GM19239 (cell line): ENCODE results near the gene IFNL3.
"Not testable (repeated sequence)": the region's sequence is repeated elsewhere in the genome, so short reads cannot be mapped to it uniquely, and the experiment has no call there.

Experiments used
- DNase-seq: peaks from one replicate; pipeline ENCODE4 v3.0.0; 2011; ENCODE audit warnings: low spot score; ENCODE audit not compliant: insufficient read length
- FAIRE-seq: peaks from 2 replicates; lab custom pipeline; 2011; peaks lifted over from hg19 to GRCh38; lab: Jason Lieb, UNC

IFNL3 gene

DNA sequence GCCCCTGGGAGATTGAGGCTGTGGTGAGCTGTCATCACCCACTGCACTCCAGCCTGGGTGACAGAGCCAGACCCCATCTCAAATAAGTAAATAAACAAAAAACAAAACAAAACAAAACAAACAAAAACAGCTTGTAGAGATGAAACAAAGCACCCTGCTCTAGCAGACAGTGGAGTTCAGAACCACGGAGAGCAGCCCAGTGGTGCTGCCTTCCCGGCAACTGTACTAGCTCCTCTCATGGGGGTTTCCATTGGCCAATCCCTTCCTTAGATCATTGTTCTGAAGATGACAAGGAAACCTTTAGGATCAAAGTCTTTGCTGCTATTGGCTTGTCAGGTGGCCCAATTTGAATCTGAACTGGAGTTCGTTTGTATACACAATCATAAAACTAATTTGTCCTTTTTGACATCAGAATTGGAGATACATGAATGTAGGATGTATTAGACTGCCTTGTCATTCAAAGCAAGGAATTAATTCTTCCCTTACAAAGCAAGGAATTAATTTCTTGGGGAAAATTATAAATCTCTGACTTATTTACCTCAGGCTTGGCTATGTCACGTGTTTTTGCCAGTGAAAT, 21.0 kb downstream of the IFNL3 start:
- DNase-seq: no peak

GRCh38 chr19:39219108-39219507, 25.7 kb downstream of the IFNL3 start:
- DNase-seq, FAIRE-seq: not testable (repeated sequence)

More for the DNA sequence above, 21.0 kb downstream of the IFNL3 start:
- no peak for FAIRE-seq

DNA sequence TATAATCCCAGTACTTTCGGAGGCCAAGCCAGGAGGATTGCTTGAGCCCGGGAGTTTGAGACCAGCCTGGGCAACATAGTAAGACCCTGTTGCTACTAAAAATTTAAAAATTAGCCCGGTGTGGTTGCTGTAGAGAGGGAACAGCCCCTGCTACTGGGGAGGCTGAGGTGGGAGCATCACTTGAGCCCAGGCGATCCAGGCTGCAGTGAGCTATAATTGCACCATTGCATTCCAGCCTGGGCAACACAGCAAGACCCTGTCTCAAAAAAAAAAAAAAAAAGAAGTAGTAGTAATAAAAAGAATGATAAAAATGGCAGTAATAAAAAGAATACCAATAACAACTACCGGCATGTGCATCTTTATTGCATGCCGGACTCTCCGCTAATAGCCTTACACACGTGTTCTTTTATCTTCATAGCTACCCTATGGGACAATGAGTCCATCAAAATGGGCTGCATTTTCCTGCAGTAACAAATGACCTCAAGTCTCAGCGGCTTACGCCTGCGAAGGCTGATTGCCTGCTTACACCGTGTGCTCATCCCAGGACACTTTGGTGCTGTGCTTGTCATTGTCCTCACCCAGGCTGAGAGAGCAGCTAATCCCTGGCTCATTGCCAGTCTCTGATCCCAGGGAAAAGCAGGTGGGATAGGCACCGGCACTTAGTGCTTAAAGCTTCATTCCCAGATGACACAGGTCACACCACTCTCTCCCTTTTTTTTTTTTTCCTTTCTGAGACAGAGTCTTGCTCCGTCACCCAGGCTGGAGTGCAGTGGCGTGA, 26.4 kb downstream of the IFNL3 start:
- DNase-seq: no peak
- no peak for FAIRE-seq

GRCh38 chr19:39217094-39217493, 27.7 kb downstream of the IFNL3 start:
- FAIRE-seq: no peak
- no peak for DNase-seq

DNA sequence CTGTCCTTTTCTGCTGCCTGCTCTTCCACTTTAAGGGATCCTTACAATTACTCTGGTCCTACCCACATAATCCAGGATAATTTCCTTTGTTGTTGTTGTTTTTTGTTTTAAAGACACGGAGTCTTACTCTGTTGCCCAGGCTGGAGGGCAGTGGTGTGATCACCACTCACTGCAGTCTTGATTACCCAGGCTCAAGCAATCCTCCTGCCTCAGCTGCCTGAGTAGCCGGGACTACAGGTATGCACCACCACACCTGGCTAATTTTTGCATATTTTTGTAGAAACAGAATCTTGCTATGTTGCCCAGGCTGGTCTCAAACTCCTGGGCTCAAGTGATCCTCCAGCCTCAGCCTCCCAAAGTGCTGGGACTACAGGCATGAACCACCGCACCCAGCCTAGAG, 29.5 kb downstream of the IFNL3 start:
- FAIRE-seq, DNase-seq: not testable (repeated sequence)

DNA sequence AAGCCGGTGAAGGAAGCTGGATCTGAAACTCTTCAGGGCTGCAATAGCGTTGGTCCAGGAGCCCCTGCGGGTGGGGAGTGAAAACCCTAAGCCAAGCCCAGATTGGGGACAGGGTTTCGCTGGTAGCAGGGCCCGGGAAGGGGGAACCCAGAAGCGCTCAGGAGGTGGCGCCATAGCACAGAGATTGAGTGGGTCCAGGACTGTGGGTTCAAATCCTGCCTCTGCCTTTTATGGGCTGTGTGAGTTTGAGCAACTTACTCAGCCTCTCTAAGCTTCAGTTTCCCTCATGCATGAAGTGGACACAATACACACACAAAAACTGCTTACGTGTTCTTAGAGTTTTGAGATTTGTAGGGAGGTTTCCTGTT, 32.4 kb downstream of the IFNL3 start:
- FAIRE-seq (no peak), DNase-seq (no peak)

DNA sequence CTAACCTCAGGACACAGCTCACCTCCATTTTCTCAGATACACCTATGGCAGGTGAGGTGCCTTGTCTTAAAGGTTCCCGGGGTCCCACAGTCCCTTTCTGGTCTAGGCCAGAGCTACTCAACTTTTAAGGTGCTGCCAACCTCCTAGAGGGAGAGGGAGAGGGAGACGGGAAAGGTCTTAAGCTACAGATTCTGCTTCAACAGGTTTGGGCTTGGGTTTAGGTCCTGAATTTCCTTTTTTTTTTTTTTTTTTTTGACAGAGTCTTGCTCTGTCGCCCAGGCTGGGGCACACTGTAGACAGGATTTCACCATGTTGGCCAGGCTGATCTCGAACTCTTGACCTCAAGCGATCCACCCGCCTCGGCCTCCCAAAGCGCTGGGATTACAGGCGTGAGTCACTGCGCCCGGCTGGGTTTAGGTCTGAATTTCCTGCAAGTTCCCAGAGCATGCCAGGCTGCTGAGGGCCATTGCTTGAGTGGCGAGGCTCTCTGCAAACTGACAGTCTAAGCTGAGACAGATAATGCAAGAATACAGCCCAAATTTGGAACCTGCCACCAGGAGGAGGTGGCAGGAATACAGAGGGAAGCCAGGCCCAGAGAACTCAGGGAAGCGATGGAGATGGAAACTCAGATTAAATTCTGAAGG, 33.0 kb downstream of the IFNL3 start:
- FAIRE-seq (no peak), DNase-seq (no peak)

DNA sequence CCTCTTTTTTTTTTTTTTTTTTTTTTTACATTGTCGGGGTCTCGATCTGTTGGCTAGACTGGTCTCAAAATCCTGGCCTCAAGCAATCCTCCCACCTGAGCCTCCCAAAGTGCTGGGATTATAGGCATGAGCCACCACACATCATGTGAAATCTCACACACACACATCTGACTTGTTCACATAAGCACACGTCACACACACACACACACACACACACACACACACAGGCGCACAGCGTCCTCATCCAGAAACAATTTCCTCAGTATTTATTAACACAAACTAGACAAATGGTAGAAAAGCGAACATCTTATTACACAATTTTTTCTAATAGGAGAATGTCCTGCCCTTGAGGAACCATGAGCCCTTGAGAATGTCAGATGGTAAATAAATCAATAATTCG, 35.6 kb downstream of the IFNL3 start:
- no peak for FAIRE-seq
- DNase-seq: no peak

DNA sequence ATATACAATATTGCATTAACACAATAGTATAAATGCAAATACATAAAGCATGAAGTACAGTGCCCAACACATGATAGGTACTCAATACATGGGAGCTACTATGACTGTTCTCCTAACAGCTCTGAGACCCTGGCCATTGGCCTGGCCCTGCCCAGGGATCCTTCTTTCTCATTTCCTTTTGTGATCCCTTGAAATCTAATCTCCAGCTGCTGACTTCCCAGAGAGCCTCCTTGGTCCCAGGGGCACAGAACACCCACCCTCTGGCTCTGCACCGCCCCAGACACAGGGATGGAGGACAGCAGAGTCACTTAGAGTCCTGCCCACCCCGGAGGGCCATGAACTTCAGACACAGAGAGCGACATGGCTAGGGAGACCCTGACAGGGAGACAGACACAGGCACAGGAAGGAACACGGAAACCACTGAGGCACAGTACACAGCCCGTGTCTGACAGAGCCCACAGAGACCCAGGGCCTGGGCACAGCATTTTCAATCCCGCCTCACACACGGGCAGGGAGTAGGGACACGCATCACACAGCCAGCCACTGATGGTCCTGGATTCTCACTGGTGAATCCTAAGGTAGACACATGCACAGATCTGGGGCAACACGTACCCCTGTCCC, 36.5 kb downstream of the IFNL3 start:
- no peak for FAIRE-seq
- DNase-seq: no peak

DNA sequence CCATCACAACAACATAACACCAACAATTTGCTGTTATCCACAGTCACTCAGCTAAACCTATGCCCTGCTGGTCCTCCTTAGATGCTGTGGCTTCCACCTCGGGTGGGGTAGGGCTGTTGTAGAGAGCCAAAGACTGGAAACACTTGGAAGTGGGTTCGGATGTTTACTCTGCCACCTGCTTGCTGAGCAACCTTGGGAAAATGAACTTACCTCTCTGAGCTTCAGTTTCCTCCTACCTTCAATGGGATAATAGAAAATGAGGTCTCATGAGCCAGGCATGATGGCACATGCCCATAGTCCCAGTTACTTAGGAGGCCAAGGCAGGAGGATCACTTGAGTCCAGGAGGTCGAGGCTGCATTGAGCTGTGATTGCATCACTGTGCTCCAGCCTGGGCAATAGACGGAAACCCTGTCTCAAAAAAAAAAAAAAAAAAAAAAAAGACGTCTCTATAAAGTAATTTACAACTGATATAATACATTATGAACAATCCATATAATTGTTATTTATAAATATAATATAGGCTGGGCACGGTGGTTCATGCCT, 37.4 kb downstream of the IFNL3 start:
- DNase-seq (no peak), FAIRE-seq (no peak)

- FAIRE-seq: no peak
- no peak for DNase-seq
Measured at GRCh38 chr19:39206122-39206521, 38.7 kb downstream of the IFNL3 start.

GRCh38 chr19:39205449-39205764, 39.4 kb downstream of the IFNL3 start:
- DNase-seq: no peak
- no peak for FAIRE-seq

DNA sequence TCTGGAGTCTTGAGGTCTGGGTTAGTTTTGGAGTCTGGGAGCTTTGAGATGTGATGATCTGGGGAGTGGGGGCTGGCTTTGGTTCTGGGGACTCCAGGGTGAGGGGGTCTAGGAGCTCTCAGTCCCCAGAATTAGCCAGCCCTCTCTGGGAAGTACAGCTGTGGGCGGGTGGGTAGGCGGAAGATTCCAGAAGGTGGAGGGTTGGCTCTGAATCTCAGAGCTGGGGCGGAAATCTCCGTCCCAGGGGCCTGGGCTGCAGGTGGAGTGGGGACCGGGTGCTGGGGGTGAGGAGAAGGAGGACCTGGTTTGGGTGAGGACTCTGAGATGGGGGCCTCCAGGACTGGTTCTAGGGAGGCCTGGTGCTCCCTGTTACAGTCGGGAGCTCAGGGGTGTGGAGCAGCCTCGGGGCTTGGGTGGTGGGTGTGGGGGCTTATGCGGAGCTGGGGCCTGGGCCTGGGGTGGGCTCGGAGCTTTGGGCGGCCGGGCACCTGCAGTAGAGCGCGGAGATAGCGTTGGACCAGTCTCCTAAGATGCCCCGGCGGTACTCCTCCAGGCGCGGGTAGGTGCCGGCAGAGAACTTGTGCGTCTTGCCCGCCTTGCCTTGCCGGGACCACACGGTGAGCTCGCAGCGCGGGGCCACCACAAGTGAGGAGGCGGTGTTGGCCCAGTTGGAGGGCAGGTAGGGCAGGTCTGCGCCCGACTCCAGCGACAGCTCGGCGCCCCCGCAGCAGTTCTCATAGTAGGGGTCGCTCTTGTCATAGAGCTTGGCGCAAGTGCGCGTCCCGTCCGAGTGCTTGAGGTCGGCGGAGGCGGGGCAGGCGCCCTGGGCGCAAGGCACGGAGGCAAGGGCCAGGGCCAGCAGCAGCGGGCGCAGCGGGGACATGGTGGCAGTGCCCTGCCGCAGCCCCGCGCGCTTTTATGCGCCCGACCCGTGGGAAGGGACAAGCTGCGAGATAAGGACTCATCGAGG, 41.1 kb downstream of the IFNL3 start, which contains the start of gene SYCN:
Gene SYCN (minus strand): TSS at position 892 of the 970 bp plus-strand sequence. CDS start 9 bp downstream, at position 883.
- no peak for DNase-seq
- FAIRE-seq: no peak

DNA sequence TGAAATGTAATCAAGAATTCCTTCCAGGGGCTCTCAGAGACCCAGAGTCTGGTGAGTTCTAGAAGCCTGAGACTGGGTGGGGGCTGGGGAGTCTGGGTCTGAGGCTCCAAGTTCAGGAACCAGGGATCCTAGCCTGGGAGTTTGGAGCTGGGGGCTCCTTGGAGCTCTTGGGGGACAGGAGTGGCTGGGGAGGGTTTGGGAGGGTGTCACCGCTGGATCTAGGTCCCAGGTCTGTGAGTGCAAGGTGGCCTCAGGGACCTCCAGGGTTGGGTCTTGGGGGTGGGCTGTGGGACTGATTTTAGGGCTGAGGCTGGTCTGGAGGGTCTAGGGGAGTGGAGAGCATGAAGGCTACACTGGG, 41.8 kb downstream of the IFNL3 start:
- FAIRE-seq: no peak

DNA sequence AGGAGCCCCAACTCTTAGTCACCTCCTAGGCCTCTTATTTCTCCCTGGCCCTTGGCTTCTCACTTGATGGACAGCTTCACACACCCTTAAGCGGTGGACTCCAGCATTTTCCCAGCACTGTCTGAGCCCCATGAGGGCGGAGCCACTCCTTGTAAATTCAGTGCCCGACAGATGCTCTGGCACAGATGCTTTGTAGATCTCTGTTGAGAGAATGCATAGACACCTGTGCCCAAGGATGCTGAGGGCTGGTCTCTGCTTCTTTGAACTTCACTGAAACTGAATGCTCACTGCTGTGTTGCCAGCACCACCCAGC, 44.0 kb downstream of the IFNL3 start:
- no peak for FAIRE-seq
- DNase-seq: no peak

More for the DNA sequence above, 41.8 kb downstream of the IFNL3 start:
- no peak for DNase-seq

DNA sequence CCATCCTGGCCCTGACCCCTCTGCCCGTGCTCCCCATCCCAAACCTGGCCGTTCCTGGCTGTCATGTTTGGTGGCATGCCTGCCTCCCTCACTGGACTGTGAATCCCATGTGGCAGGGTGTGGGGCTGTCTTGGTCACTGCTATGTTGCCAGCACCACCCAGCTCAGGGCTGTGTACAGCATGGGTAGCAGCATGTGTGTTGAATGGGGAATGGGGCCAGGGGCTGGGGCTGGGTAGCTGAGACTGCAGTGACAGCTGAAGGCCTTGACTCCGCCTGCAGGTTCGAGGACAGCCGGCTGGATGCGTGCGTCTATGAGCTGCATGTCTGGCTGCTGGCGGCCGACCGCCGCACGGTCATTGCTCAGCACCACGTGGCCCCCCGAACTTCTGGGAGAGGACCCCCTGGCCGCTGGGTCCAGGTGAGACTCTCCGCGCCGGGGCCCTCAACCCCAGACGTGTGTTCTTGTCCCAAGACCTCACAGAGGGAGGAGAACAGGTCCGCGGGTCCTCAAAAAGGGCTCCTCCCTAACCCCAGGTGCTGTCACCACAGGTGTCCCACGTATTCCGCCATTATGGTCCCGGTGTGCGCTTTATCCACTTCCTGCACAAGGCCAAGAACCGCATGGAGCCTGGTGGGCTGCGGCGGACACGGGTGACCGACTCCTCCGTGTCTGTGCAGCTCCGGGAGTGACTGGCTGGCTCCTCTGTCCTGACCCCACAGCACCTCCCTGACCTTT, 44.6 kb downstream of the IFNL3 start:
- FAIRE-seq (no peak), DNase-seq (no peak)

DNA sequence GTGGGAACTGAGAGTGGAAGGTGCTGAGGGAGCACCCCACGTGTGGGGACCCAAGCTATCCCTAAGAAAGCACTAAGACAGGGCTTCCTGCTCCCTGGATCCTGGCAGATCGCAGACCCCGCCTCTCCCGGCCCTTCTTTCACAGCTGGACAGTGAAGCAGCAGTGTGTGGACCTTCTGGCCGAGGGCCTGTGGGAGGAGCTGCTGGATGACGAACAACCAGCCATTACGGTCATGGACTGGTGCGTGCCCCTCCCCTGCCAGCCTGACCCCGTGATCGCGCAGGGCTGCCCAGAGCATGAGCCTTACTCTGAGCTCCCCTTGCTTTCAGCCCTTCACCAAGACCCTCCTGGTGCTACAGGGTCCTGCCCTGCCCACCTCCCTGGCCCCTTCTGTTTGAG, 45.8 kb downstream of the IFNL3 start:
- DNase-seq (no peak), FAIRE-seq (no peak)

GRCh38 chr19:39197808-39198207, 47.0 kb downstream of the IFNL3 start:
- FAIRE-seq (no peak), DNase-seq (no peak)

DNA sequence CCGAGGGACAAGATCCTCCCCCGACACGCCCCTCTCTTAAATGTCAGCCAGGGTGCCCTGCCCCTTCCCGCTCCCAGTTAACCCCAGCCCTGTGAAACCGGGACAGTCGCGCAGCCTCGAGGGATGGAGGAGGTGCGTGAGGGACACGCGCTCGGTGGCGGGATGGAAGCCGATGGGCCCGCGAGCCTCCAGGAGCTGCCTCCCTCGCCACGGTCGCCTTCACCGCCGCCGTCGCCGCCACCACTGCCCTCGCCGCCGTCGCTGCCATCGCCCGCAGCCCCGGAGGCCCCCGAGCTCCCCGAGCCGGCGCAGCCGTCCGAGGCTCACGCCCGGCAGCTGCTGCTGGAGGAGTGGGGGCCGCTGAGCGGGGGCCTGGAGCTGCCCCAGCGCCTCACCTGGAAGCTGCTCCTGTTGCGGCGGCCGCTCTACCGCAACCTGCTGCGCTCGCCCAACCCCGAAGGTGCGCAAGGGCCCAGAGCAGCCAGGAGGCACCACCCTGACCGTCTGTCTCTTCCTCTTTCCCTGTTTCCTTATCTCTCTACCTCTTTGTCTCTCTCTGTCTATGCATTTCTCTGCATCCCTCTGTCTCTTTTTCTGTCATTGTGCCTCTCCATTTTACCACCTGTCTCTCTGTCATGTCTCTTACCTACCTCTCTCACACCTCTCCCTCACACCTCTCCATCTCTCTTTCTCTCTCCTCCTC, 47.8 kb downstream of the IFNL3 start, which contains the start of gene NCCRP1:
Gene NCCRP1 (plus strand): TSS at position 105 of the 703 bp plus-strand sequence. CDS start 19 bp downstream, at position 124.
- DNase-seq: no peak
- no peak for FAIRE-seq
